IgD-negative memory B cell (primary cell): ENCODE measurements around the gene HTR4. TPM values are rescaled to one million over a fixed set of nuclear protein-coding genes. Genes with fewer than 3 reads are reported as not detected.
"Not testable (repeated sequence)": the region's sequence is repeated elsewhere in the genome, so short reads cannot be mapped to it uniquely, and the experiment has no call there.

Experiments used
- H3K27ac Mint-ChIP-seq, 3 donors: one replicate each; pipeline ENCODE4 v1.8.0; 2020 to 2022; ENCODE audit warnings: mild to moderate bottlenecking in 3 of 3, mixed read lengths in 3 of 3, moderate library complexity in 1 of 3
- H3K27me3 Mint-ChIP-seq: one replicate; pipeline ENCODE4 v1.8.0; 2021; ENCODE audit warnings: mixed read lengths
- H3K36me3 Mint-ChIP-seq: one replicate; pipeline ENCODE4 v1.8.0; 2020; ENCODE audit warnings: mild to moderate bottlenecking, mixed read lengths
- H3K4me1 Mint-ChIP-seq, 3 donors: one replicate each; pipeline ENCODE4 v1.8.0; 2020 to 2022; ENCODE audit warnings: mixed read lengths in 3 of 3, mild to moderate bottlenecking in 1 of 3
- H3K4me3 Mint-ChIP-seq, 4 donors: one replicate each; pipeline ENCODE4 v1.8.0; 2020 to 2022; ENCODE audit warnings: mild to moderate bottlenecking in 4 of 4, mixed read lengths in 4 of 4, moderate library complexity in 3 of 4
- H3K9me3 Mint-ChIP-seq, 3 donors: one replicate each; pipeline ENCODE4 v1.8.0; 2020 to 2021; ENCODE audit warnings: mixed read lengths in 3 of 3, mild to moderate bottlenecking in 1 of 3
- polyA plus RNA-seq: library from polyadenylated mRNA; unstranded; fragments of 300-500 nt; fragmentation: Illumina TruSeq; gene quantifications from one replicate; pipeline ENCODE4 v1.2.3, GENCODE V29; 2021

HTR4 gene
- polyA plus RNA-seq, 1 donor from 2014 or later: not detected

DNA sequence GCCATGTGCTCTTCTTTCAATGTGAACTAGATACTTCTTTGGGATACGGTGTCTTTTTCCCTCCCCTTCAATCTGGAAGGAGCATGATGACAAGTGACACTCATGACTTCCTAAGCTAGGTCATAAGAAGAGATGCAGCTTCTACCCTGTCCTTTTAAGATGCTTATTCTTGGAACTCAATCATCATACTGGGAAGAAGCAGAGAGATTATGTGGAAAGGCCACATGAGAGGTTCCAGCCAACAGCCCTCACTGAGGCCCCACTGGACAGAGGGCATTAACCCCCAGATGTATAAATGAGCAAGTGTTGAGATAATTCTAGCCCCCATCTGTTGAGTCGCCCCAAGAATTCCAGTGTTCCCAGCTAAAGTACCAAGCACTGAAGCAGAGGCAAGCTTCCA is 29.3 kb upstream of the HTR4 start:
- peaks cover 0 to 7% (median 3%) of the 10 kb centered on the region in 3 donors for H3K9me3 Mint-ChIP-seq
- no peak overlapping the region for H3K4me3 Mint-ChIP-seq
- no peaks in the 10 kb centered on the region for H3K4me1 Mint-ChIP-seq
- peaks cover 5% of the 10 kb centered on the region for H3K27me3 Mint-ChIP-seq
- no peaks in the 10 kb centered on the region for H3K36me3 Mint-ChIP-seq
- H3K27ac Mint-ChIP-seq: no peak overlapping the region

GRCh38 chr5:148682058-148683026 is 28.0 kb upstream of the HTR4 start:
- Mint-ChIP-seq H3K36me3 (no peaks in the 10 kb centered on the region), H3K27ac (no peak overlapping the region), H3K4me3 (no peak overlapping the region), H3K4me1 (no peaks in the 10 kb centered on the region), H3K9me3 (peaks cover 0 to 3% (median 0%) of the 10 kb centered on the region in 3 donors), H3K27me3 (peaks cover 5% of the 10 kb centered on the region)

DNA sequence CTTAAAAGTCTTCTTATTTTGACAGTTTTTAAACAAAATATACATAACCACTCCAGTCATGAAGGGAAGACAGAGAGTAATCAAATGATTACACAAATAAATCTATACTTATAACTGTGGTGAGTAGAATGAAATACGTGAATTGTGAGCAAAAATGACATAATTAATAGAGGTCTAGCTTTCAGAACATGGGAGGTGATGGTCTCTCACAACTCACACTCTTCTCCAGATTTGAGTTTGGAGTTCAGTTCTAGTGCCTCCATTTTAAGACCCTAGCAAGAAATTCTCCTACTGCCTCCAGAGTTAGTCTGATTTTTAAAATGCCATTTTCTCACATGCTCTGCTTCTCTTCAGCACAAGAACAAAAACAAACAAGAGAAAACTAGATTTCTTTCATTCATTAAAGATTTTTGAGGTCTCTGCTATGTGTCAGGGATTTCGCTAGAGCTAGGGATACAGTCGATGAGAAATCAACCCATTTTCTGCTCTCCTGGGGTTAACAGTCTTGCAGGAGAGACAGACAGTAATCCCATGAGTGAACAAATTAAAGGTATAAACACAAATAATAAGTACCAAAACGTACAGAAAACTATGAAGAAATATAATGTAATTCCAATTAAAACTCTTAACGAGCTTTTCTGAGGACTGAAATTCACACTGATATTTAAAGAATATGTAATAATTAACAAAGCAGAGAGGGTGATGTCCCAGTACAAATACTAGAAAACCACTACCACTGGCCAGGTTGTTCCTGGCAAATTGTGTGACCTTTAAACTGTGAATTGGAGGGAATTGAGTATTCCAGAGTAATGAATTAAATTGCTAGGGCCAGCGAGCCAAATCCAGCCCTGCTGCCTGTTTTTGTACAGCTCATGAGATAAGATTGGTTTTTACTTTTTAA is 27.1 kb upstream of the HTR4 start:
- Mint-ChIP-seq H3K4me1 (no peaks in the 10 kb centered on the region), H3K27me3 (peaks cover 5% of the 10 kb centered on the region), H3K4me3 (no peak overlapping the region), H3K27ac (no peak overlapping the region), H3K9me3 (peaks cover 0 to 3% (median 0%) of the 10 kb centered on the region in 3 donors), H3K36me3 (no peaks in the 10 kb centered on the region)

DNA sequence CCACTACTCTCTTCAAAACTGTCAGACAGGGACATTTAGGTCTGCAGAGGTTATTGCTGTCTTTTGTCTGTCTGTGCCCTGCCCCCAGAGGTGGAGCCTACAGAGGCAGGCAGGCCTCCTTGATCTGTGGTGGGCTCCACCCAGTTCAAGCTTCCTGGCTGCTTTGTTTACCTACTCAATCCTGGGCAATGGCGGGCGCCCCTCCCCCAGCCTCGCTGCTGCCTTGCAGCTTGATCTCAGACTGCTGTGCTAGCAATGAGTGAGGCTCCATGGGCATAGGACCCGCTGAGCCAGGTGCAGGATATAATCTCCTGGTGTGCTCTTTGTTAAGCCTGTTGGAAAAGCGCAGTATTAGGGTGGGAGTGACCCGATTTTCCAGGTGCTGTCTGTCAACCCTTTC is 19.4 kb upstream of the HTR4 start:
- H3K27ac Mint-ChIP-seq, H3K27me3 Mint-ChIP-seq, H3K4me3 Mint-ChIP-seq, H3K36me3 Mint-ChIP-seq, H3K4me1 Mint-ChIP-seq, H3K9me3 Mint-ChIP-seq: not testable (repeated sequence)

GRCh38 chr5:148666353-148666752 is 12.0 kb upstream of the HTR4 start:
- no peak overlapping the region for H3K27ac Mint-ChIP-seq
- H3K36me3 Mint-ChIP-seq: no peaks in the 10 kb centered on the region
- H3K27me3 Mint-ChIP-seq: no peaks in the 10 kb centered on the region
- H3K4me1 Mint-ChIP-seq: no peaks in the 10 kb centered on the region
- no peak overlapping the region for H3K4me3 Mint-ChIP-seq
- no peaks in the 10 kb centered on the region for H3K9me3 Mint-ChIP-seq

- Mint-ChIP-seq H3K4me1 (no peaks in the 10 kb centered on the region), H3K4me3 (no peak overlapping the region), H3K27ac (no peak overlapping the region), H3K9me3 (no peaks in the 10 kb centered on the region), H3K36me3 (no peaks in the 10 kb centered on the region), H3K27me3 (no peaks in the 10 kb centered on the region)
Observed at GRCh38 chr5:148665431-148665830, 11.1 kb upstream of the HTR4 start.

- H3K4me1 Mint-ChIP-seq: no peaks in the 10 kb centered on the region
- H3K27ac Mint-ChIP-seq: no peak overlapping the region
- H3K9me3 Mint-ChIP-seq: no peaks in the 10 kb centered on the region
- no peak overlapping the region for H3K4me3 Mint-ChIP-seq
- no peaks in the 10 kb centered on the region for H3K27me3 Mint-ChIP-seq
- H3K36me3 Mint-ChIP-seq: no peaks in the 10 kb centered on the region
Observed at GRCh38 chr5:148663509-148663908, 9.2 kb upstream of the HTR4 start.

DNA sequence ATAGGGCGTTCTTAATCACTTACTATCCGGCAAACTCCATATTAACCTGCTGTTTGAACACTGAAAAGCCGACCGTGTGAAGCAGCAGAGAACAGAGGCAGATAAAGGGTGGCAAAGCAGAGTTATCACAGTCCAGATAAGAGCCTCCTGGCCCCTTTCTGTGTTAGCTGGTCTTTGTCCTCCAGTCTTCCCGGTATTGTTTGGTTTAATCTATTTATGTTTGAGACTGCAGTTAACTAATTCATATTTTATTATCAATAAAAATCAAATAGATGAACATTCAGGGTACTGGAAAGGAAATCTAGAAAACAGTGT is 6.0 kb upstream of the HTR4 start:
- H3K4me1 Mint-ChIP-seq: no peaks in the 10 kb centered on the region
- peaks cover 10% of the 10 kb centered on the region for H3K27me3 Mint-ChIP-seq
- no peaks in the 10 kb centered on the region for H3K36me3 Mint-ChIP-seq
- no peak overlapping the region for H3K27ac Mint-ChIP-seq
- no peak overlapping the region for H3K4me3 Mint-ChIP-seq
- H3K9me3 Mint-ChIP-seq: peaks cover 0 to 5% (median 0%) of the 10 kb centered on the region in 3 donors

- H3K27me3 Mint-ChIP-seq: peaks cover 12% of the 10 kb centered on the region
- H3K4me3 Mint-ChIP-seq: no peak overlapping the region
- H3K36me3 Mint-ChIP-seq: no peaks in the 10 kb centered on the region
- no peaks in the 10 kb centered on the region for H3K4me1 Mint-ChIP-seq
- H3K27ac Mint-ChIP-seq: no peak overlapping the region
- peaks cover 0 to 5% (median 0%) of the 10 kb centered on the region in 3 donors for H3K9me3 Mint-ChIP-seq
Observed at GRCh38 chr5:148659641-148660345, 5.5 kb upstream of the HTR4 start.

DNA sequence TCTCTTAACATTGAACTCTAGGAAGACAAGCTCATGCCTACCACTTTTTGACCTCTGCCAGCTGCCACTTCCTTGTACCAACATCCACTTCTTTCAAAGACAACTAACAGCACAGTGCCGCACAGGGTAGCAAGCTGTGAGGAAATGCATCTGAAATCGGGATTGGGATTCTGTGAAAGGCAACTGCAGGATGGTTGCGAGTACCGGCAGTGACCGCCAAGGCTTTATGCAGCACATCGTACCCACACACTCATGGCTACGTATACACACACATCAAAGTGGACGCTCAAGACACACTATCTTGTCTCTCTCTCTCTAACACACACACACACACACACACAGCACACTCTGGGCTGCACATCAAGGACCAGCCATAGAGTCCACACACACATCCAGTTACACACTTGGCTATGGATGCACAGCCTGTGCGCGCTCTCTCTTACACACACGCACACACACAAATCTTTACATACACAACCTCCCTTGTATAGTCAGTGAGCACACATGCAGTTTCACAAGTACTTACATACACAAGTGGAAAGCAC is 964 bp downstream of the HTR4 start:
- Mint-ChIP-seq H3K27me3 (peaks cover 17% of the 10 kb centered on the region), H3K4me3 (no peak overlapping the region), H3K36me3 (peaks cover 2% of the 10 kb centered on the region), H3K4me1 (peaks cover 0 to 3% (median 0%) of the 10 kb centered on the region in 3 donors), H3K9me3 (peaks cover 0 to 7% (median 0%) of the 10 kb centered on the region in 3 donors), H3K27ac (no peak overlapping the region)

DNA sequence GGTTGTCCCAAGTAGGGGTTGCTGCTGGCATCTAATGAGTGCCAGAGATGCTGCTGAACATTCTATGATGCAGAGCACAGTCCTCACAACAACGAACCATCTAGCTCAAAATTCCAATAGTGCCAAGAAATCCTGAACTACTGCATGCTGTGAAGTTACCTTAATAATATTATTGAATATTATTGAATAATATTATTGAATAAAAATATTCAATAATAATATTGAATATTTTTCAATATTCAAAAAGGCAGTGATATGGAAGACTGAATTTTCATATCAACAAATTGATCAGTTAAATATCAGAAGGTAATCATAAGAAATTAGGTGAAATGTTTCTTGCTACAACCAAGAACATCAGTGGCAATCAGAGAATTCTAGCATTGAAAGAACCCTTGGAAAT is 2.8 kb downstream of the HTR4 start:
- H3K27ac Mint-ChIP-seq: no peak overlapping the region
- peaks cover 2% of the 10 kb centered on the region for H3K36me3 Mint-ChIP-seq
- peaks cover 0 to 3% (median 0%) of the 10 kb centered on the region in 3 donors for H3K4me1 Mint-ChIP-seq
- H3K9me3 Mint-ChIP-seq: peaks cover 0 to 7% (median 0%) of the 10 kb centered on the region in 3 donors
- no peak overlapping the region for H3K4me3 Mint-ChIP-seq
- peaks cover 13% of the 10 kb centered on the region for H3K27me3 Mint-ChIP-seq

GRCh38 chr5:148645527-148645926 is 8.8 kb downstream of the HTR4 start:
- H3K9me3 Mint-ChIP-seq: no peaks in the 10 kb centered on the region
- H3K4me1 Mint-ChIP-seq: no peaks in the 10 kb centered on the region
- peaks cover 5% of the 10 kb centered on the region for H3K27me3 Mint-ChIP-seq

DNA sequence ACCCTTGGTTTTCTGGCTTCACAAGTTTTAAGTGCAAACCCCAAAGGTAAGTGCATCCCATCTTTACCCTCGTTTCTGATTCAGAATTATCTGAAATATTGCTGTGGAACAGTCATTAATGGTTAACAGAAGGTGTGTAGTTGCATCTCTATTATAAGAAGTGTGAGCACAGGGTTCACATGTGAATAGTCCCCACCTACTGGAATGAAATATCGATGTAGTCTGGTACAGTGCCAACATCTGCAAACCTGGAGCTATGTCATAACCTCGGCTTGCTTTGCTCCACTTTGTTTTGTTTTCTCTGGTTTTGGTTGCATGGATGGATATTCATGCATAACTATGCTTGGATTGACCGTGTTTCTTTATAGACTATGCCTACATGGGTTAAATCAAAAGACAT is 12.6 kb downstream of the HTR4 start:
- Mint-ChIP-seq H3K27ac (no peak overlapping the region), H3K4me3 (no peak overlapping the region), H3K9me3 (peaks cover 0 to 3% (median 0%) of the 10 kb centered on the region in 3 donors), H3K36me3 (no peaks in the 10 kb centered on the region), H3K4me1 (no peaks in the 10 kb centered on the region), H3K27me3 (peaks cover 10% of the 10 kb centered on the region)

More at GRCh38 chr5:148645527-148645926, 8.8 kb downstream of the HTR4 start:
- Mint-ChIP-seq H3K27ac (no peak overlapping the region), H3K4me3 (no peak overlapping the region), H3K36me3 (no peaks in the 10 kb centered on the region)

DNA sequence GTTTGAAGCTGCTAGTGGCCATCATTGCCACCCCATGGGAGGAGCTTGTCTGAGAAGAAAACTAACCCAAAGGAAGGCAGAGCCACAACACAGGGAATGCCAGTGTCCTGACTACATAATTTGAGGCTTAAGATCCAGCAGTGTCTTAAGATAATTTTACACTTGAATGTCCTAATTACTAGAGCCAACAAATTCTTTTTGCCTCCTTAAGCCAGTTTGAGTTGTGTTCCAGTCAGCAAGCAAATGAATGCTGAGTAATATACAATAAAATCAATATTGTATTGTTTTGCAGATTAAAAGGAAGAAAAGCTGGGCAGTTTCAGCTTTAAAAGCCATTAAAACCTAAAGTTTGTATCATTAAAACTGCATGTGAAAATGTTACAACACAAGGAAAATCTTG is 13.9 kb downstream of the HTR4 start:
- no peaks in the 10 kb centered on the region for H3K36me3 Mint-ChIP-seq
- no peak overlapping the region for H3K27ac Mint-ChIP-seq
- H3K4me3 Mint-ChIP-seq: no peak overlapping the region
- H3K9me3 Mint-ChIP-seq: peaks cover 0 to 3% (median 0%) of the 10 kb centered on the region in 3 donors
- H3K4me1 Mint-ChIP-seq: no peaks in the 10 kb centered on the region
- peaks cover 7% of the 10 kb centered on the region for H3K27me3 Mint-ChIP-seq
